HUES6 (cell line): ENCODE measurements around the gene AIPL1.
A peak's percentile ranks its signal among the peaks of the same experiment; 100 is the strongest.

Experiments used
- H3K27ac ChIP-seq: 2 replicates; pipeline ENCODE4 v1.7.0; 2013; ENCODE audit warnings: low read depth, mild to moderate bottlenecking, low read length, inconsistent platforms
- H3K27me3 ChIP-seq: 2 replicates; pipeline ENCODE4 v1.6.1; 2013; ENCODE audit warnings: low read length; ENCODE audit not compliant: control insufficient read depth, insufficient read depth
- H3K36me3 ChIP-seq: 2 replicates; pipeline ENCODE4 v1.6.1; 2013; ENCODE audit warnings: low read length; ENCODE audit not compliant: control insufficient read depth, insufficient read depth
- H3K4me1 ChIP-seq: 2 replicates; pipeline ENCODE4 v1.6.1; 2013; ENCODE audit warnings: low read length; ENCODE audit not compliant: control insufficient read depth, insufficient read depth
- H3K4me3 ChIP-seq: 2 replicates; pipeline ENCODE4 v1.5.1; 2013; ENCODE audit warnings: low read depth, low read length
- H3K9ac ChIP-seq: one replicate; pipeline ENCODE4 v1.6.1; 2013; ENCODE audit warnings: mild to moderate bottlenecking, low read length
- H3K9me3 ChIP-seq: 2 replicates; pipeline ENCODE4 v1.6.1; 2013; ENCODE audit warnings: low read depth, low read length; ENCODE audit not compliant: control insufficient read depth, insufficient read depth

The AIPL1 gene

GRCh38 chr17:6444571-6445335 lies 9.8 kb upstream of the AIPL1 start:
- H3K36me3 ChIP-seq, result peaks cover 44% of the 10 kb centered on the region
- no peaks in the 10 kb centered on the region for H3K27me3 ChIP-seq
- peak overlapping the region; percentile 88 for H3K9ac ChIP-seq
- peak overlapping the region; percentile 98 for H3K4me3 ChIP-seq
- H3K27ac ChIP-seq, result no peak overlapping the region
- H3K9me3 ChIP-seq, result peaks cover 3% of the 10 kb centered on the region; the same call in 1 of the 2 replicates
- H3K4me1 ChIP-seq, result peaks cover 17% of the 10 kb centered on the region

- peak within 1 kb of the TSS; percentile 88 for H3K9ac ChIP-seq
- H3K27ac ChIP-seq, result peak within 1 kb of the TSS; percentile 91
- H3K27me3 ChIP-seq, result no peaks in the 10 kb centered on the region
Measured at GRCh38 chr17:6443692-6444570, 9.0 kb upstream of the AIPL1 start, which contains the start of gene PIMREG. Gene PIMREG (plus strand): TSS chr17:6444455. CDS start chr17:6445111, 656 bp downstream.

GRCh38 chr17:6442775-6443174 lies 7.9 kb upstream of the AIPL1 start:
- Histone ChIP-seq H3K9ac (no peak overlapping the region), H3K27ac (no peak overlapping the region), H3K9me3 (peaks cover 3% of the 10 kb centered on the region; the same call in 1 of the 2 replicates), H3K4me1 (peaks cover 23% of the 10 kb centered on the region), H3K4me3 (no peak overlapping the region), H3K27me3 (no peaks in the 10 kb centered on the region), H3K36me3 (peaks cover 26% of the 10 kb centered on the region)

More at GRCh38 chr17:6443692-6444570, 9.0 kb upstream of the AIPL1 start, which contains the start of gene PIMREG:
- peaks cover 20% of the 10 kb centered on the region for H3K4me1 ChIP-seq
- peaks cover 3% of the 10 kb centered on the region; the same call in 1 of the 2 replicates for H3K9me3 ChIP-seq
- H3K4me3 ChIP-seq, result peak within 1 kb of the TSS; percentile 98
- H3K36me3 ChIP-seq, result peaks cover 35% of the 10 kb centered on the region

GRCh38 chr17:6439951-6440350 lies 5.0 kb upstream of the AIPL1 start:
- H3K4me3 ChIP-seq, result no peak overlapping the region
- H3K9ac ChIP-seq, result no peak overlapping the region
- H3K36me3 ChIP-seq, result no peaks in the 10 kb centered on the region
- no peaks in the 10 kb centered on the region for H3K27me3 ChIP-seq
- H3K9me3 ChIP-seq, result peaks cover 3% of the 10 kb centered on the region; the same call in 1 of the 2 replicates
- H3K4me1 ChIP-seq, result peaks cover 26% of the 10 kb centered on the region
- no peak overlapping the region for H3K27ac ChIP-seq

GRCh38 chr17:6437956-6438355 lies 3.0 kb upstream of the AIPL1 start:
- no peaks in the 10 kb centered on the region for H3K36me3 ChIP-seq
- peaks cover 3% of the 10 kb centered on the region; the same call in 1 of the 2 replicates for H3K9me3 ChIP-seq
- H3K27me3 ChIP-seq, result no peaks in the 10 kb centered on the region
- no peak overlapping the region for H3K4me3 ChIP-seq
- peaks cover 22% of the 10 kb centered on the region for H3K4me1 ChIP-seq
- H3K27ac ChIP-seq, result no peak overlapping the region
- no peak overlapping the region for H3K9ac ChIP-seq

GRCh38 chr17:6437466-6437865 lies 2.5 kb upstream of the AIPL1 start:
- Histone ChIP-seq H3K4me1 (peaks cover 22% of the 10 kb centered on the region), H3K36me3 (no peaks in the 10 kb centered on the region), H3K4me3 (no peak overlapping the region), H3K27me3 (no peaks in the 10 kb centered on the region), H3K27ac (no peak overlapping the region), H3K9me3 (peaks cover 2% of the 10 kb centered on the region; the same call in 1 of the 2 replicates), H3K9ac (no peak overlapping the region)

GRCh38 chr17:6435968-6436367 lies 1.0 kb upstream of the AIPL1 start:
- Histone ChIP-seq H3K36me3 (no peaks in the 10 kb centered on the region), H3K27ac (no peak overlapping the region), H3K27me3 (no peaks in the 10 kb centered on the region), H3K4me3 (no peak overlapping the region), H3K4me1 (peaks cover 22% of the 10 kb centered on the region), H3K9ac (no peak overlapping the region), H3K9me3 (peaks cover 2% of the 10 kb centered on the region)

- Histone ChIP-seq H3K9ac (no peak overlapping the region), H3K9me3 (peaks cover 5% of the 10 kb centered on the region), H3K4me3 (no peak overlapping the region), H3K27ac (no peak overlapping the region), H3K27me3 (no peaks in the 10 kb centered on the region), H3K36me3 (no peaks in the 10 kb centered on the region), H3K4me1 (no peaks in the 10 kb centered on the region)
Measured at GRCh38 chr17:6430769-6431168, 4.2 kb downstream of the AIPL1 start.

- Histone ChIP-seq H3K27ac (no peak overlapping the region), H3K4me3 (no peak overlapping the region), H3K36me3 (no peaks in the 10 kb centered on the region), H3K4me1 (no peaks in the 10 kb centered on the region), H3K27me3 (no peaks in the 10 kb centered on the region), H3K9ac (no peak overlapping the region), H3K9me3 (peaks cover 5% of the 10 kb centered on the region)
Measured at GRCh38 chr17:6429266-6429665, 5.7 kb downstream of the AIPL1 start.

GRCh38 chr17:6428207-6428965 lies 6.5 kb downstream of the AIPL1 start:
- Histone ChIP-seq H3K4me3 (no peak overlapping the region), H3K27me3 (no peaks in the 10 kb centered on the region), H3K4me1 (no peaks in the 10 kb centered on the region), H3K36me3 (no peaks in the 10 kb centered on the region), H3K27ac (no peak overlapping the region), H3K9me3 (peaks cover 5% of the 10 kb centered on the region), H3K9ac (no peak overlapping the region)
